VCaP (cell line): ENCODE data around the gene ADAT3.
A peak's percentile ranks its signal among the peaks of the same experiment; 100 is the strongest.
"Not testable (repeated sequence)": the region's sequence is repeated elsewhere in the genome, so short reads cannot be mapped to it uniquely, and the experiment has no call there.

ENCODE experiments used
- H3K27ac ChIP-seq: fragments of 450-650 bp; 2 replicates; pipeline ENCODE4 v1.5.1; 2017
- CTCF ChIP-seq: fragments of 450-650 bp; conservative IDR thresholded peaks from 2 replicates; pipeline ENCODE4 v1.5.1; 2017; ENCODE audit warnings: mild to moderate bottlenecking, moderate library complexity

Gene ADAT3

GRCh38 chr19:1876496-1877279 lies 28.5 kb upstream of the ADAT3 start:
- peak overlapping the region; percentile 98 for H3K27ac ChIP-seq
- peak; percentile 28; the same call in 1 of the 2 replicates for TF ChIP-seq CTCF

DNA sequence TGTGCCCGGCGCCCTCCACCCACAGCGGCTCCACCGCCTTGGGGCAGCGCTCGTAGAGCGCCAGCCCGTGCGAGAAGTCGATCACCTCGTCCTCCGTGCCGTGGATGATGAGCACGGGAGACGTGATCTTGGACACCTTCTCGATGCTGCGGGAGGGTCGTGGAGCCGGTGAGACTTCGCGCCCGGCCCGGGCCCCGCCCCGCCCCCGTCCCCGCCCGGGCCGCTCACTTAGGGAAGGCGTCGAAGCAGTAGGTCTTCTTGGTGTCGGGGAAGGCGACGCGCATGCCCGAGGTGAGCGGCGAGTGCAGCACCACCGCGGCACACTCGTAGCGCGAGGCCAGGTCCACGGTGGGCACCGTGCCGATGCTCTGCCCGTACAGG lies 27.9 kb upstream of the ADAT3 start:
- H3K27ac ChIP-seq: not testable (repeated sequence)

- not testable (repeated sequence) for H3K27ac ChIP-seq
Measured at GRCh38 chr19:1878583-1878982, 26.6 kb upstream of the ADAT3 start.

GRCh38 chr19:1879982-1880381 lies 25.2 kb upstream of the ADAT3 start:
- H3K27ac ChIP-seq: not testable (repeated sequence)

DNA sequence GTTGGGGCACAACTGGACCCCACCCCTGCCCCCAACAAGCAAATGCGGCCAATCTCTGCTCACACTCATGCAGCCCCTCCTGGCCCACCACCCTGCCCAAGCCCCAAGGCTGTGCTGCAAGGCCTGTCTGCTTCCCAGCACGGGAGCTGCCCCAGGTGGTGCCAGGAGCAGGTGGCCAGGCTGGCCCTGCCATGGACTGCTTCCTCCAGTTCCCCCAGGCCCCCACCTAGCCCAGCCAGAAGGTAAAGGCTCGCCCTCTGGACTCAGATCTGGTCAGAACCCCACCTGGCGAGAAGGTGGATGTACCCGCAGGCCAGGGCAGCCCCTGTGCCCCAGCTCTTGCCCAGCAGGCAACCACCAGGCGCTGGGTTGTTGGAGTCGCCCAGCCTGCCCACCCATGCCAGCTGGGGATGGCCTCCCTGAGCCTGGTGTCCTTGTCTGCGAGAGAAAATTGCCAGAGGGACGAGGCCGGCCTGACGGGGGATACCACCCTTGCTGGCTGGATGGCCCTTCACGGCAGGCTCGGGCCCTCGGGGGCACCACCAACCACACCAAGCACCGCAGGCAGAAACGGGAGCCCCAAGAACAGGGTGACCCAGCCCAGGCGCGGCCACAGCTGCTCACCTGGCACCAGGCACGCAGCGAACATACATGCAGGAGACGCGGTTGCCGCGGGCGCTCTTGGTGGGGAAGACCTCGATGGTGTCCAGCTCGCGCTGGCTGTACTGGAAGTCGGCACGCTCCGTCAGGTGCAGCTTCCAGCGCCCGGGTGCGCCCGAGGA lies 24.4 kb upstream of the ADAT3 start:
- no peak overlapping the region for H3K27ac ChIP-seq
- no peak for TF ChIP-seq CTCF

DNA sequence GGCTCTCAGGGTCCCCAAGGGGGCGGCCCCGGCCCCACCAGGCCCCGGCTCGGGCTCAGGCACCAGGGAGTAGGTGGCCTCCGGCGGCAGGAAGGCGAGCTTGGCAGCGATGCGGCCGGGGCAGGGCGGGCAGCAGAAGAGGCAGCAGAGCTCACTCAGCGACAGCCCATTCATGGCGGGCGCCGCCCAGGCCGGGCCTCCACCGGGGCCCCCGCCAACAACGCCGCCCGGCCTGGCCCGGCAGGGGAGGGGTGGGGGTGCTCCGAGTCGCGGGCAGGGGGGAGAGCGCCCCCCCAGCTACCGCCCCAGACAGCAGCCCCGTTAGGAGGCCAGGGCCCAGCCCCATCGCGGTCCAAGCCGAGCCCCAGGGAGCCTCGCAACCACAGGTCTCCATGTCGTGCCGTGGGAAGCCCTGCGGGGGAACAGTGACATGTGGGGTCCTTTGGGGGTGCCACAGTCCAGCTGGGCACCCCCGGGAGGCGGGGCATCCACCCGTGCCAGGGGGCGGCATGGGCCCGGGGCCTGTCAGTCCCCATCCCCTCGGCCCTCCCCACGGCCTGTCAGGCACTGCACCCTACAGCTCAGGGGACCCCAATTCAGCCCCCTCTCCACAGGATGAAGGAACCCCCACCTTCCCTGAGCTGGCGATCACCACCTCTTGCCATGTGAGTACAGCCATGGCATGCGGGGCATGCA lies 23.7 kb upstream of the ADAT3 start:
- not testable (repeated sequence) for H3K27ac ChIP-seq

DNA sequence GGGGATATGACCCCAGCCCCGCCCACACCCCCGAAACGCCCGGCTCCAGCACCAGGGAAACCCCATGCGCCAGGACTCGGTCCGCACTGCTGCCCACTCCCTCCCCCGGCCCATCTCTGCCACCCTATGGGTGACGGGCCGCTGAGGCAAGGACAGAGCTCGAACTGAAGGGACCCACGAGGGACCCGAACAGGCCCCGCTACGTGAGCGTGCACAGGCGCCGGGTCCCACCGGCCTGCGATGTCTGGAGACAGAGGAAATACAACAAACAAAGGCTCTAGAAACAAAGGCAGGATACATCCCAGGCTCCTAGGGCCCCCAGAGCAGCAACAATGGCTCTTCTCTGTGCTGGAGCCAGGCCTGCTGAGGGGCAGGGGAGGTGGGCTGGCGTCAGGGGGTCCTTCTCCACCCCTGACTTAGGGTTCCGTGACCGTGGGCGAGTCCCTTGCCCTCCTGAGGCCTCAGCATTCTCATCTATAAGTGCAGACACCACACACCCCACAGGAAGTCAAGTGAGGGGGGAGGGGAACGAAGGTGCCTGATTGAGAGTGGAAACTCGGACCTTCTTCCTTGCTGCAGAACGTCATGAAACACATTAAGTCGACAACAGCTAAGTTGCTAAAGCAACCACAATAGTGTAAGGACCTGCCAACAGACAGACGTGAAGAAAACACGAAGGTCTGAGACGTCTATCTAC lies 23.0 kb upstream of the ADAT3 start:
- no peak overlapping the region for H3K27ac ChIP-seq
- TF ChIP-seq CTCF: no peak

GRCh38 chr19:1882786-1883692 lies 22.2 kb upstream of the ADAT3 start:
- no peak for TF ChIP-seq CTCF
- peak overlapping the region; percentile 81; the same call in 1 of the 2 replicates for H3K27ac ChIP-seq

DNA sequence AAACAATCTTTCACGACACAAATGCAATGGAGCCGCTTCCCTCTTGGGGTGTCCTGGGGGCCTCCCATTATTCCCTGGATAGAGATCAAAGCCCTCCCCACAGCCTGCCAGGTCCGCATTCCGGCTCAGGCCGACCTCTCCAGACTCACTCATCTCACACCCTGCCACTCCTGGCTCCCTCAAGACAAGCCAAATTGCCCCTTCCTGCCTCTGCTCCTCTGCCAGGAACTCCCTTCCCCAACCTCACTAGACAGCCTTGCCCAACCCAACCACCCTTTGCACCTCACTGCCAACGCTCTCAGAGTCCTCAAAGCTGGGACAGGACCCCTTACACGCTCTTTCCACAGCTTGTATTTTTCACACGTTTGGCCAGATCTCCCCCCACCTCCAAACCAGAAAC lies 21.4 kb upstream of the ADAT3 start:
- H3K27ac ChIP-seq: peak overlapping the region; percentile 81

More for the DNA sequence above, 21.4 kb upstream of the ADAT3 start:
- no peak for TF ChIP-seq CTCF
